Stomach (tissue), 19 donors: ENCODE measurements around the gene TSPAN33. TPM values are rescaled to one million over a fixed set of nuclear protein-coding genes. Genes with fewer than 3 reads are reported as not detected.

Experiments used
- DNase-seq, 2 donors: peaks; one replicate each; pipeline versions ENCODE4 v3.0.0 to v3.0.0-alpha.2; 2013 to 2019
- H3K27ac ChIP-seq, 5 donors: fragments of 200-600 bp in 4 of 5; sonication (generic) in 4 of 5; one replicate each; pipeline ENCODE4 v1.5.1; 2013 to 2019; ENCODE audit warnings: mild to moderate bottlenecking in 1 of 5, moderate library complexity in 1 of 5
- H3K27me3 ChIP-seq, 3 donors: fragments of 200-600 bp; sonication (generic); one replicate each; pipeline ENCODE4 v1.5.1; 2017 to 2019; ENCODE audit warnings: mixed run types in 1 of 3
- H3K36me3 ChIP-seq, 4 donors: fragments of 200-600 bp; sonication (generic); 1 replicate in 3 of 4; 2 replicates in 1 of 4; pipeline ENCODE4 v1.5.1; 2016 to 2019
- H3K4me1 ChIP-seq, 4 donors: fragments of 200-600 bp; sonication (generic); one replicate each; pipeline ENCODE4 v1.5.1; 2016 to 2019
- H3K4me3 ChIP-seq, 4 donors: fragments of 200-600 bp; sonication (generic) in 3 of 4; one replicate each; pipeline ENCODE4 v1.5.1; 2016 to 2019; ENCODE audit warnings: mild to moderate bottlenecking in 1 of 4
- H3K9me3 ChIP-seq, 4 donors: fragments of 200-600 bp; sonication (generic); one replicate each; pipeline ENCODE4 v1.5.1; 2016 to 2019
- CTCF ChIP-seq, 7 experiments: fragments of 450-650 bp in 4 of 7; fragments of 200-600 bp in 3 of 7; sonication (generic) in 3 of 7; IDR thresholded peaks; one replicate each; pipeline ENCODE4 v1.5.1; 2016 to 2019; ENCODE audit warnings: antibody characterized with exemption in 7 of 7, control low read depth in 2 of 7, mild to moderate bottlenecking in 1 of 7
- EP300 ChIP-seq: sonication (generic); formaldehyde crosslinking; IDR thresholded peaks from one replicate; pipeline ENCODE4 v1.6.1; 2017; ENCODE audit warnings: antibody characterized with exemption
- POLR2A ChIP-seq, 4 donors: fragments of 450-650 bp; IDR thresholded peaks; one replicate each; pipeline ENCODE4 v1.6.1; 2016; ENCODE audit warnings: antibody characterized with exemption in 4 of 4, control low read depth in 2 of 4, mild to moderate bottlenecking in 1 of 4, moderate library complexity in 1 of 4
- POLR2AphosphoS5 ChIP-seq, 3 donors: sonication (generic); formaldehyde crosslinking; IDR thresholded peaks; one replicate each; pipeline ENCODE4 v1.6.1; 2016; ENCODE audit warnings: antibody characterized with exemption in 3 of 3
- WGBS, 5 donors: extraction: QIAGEN DNeasy Blood & Tissue Kit in 3 of 5; methylation state at CpG; one replicate each; pipeline versions ENCODE4 v1.1.5 to v1.1.7; 2013 to 2018; 5-methylcytosine and 5-hydroxymethylcytosine counted together
- intact Hi-C: fragments of 100-400 bp; cut with DNase I; formaldehyde crosslinking; loops from one replicate; pipeline ENCODE4 v1.15.1; 2023; ENCODE audit warnings: low total_unique reads
- long read RNA-seq, 10 donors: transcript quantifications; one replicate each; lab custom pipeline, GENCODE V29; 2026
- polyA plus RNA-seq, 3 donors: library from polyadenylated mRNA; stranded (reverse); fragments of 200-250 nt; gene quantifications; one replicate each; pipeline ENCODE4 v1.2.3, GENCODE V29; 2013
- total RNA-seq, 5 donors: library from RNA; depleted of rRNA; stranded (reverse); fragments of >200 nt; gene quantifications; one replicate each; pipeline versions ENCODE4 v1.1.0 to v1.2.3, GENCODE V29; 2014 to 2016
- donor health status: healthy with polysubstance abuse.
- donor health status: Bipolar disorder and iron deficiency.
- donor health status: healthy.

Gene TSPAN33
- total RNA-seq: 10 to 100 TPM in 1 of 5 donors, 1 to 10 TPM in 4; 1.8 to 20.9 (median 8.4) TPM
- polyA plus RNA-seq: 10 to 100 TPM in 1 of 3 donors, 1 to 10 TPM in 2; 5.4 to 17.4 (median 9.5) TPM
- long read RNA-seq, donor 1, partial matches to known transcripts: 0 of 1 reads
- long read RNA-seq, donor 1, other reads (novel, unspliced or antisense): 0 of 1 reads
- long read RNA-seq, donor 2, partial matches to known transcripts: 0 of 2 reads
- long read RNA-seq, donor 2, other reads (novel, unspliced or antisense): 0 of 2 reads
- long read RNA-seq, donor 3, partial matches to known transcripts: 0 of 2 reads
- long read RNA-seq, donor 3, other reads (novel, unspliced or antisense): 0 of 2 reads
- long read RNA-seq, donor 4, partial matches to known transcripts: 0 of 1 reads
- long read RNA-seq, donor 4, other reads (novel, unspliced or antisense): 0 of 1 reads
- long read RNA-seq, donor 5, partial matches to known transcripts: 0 of 2 reads
- long read RNA-seq, donor 5, other reads (novel, unspliced or antisense): 0 of 2 reads
- long read RNA-seq, donor 6, transcript TSPAN33-201 (8 exons, 1,863 nt): major isoform, 7 of 8 reads
- long read RNA-seq, donor 6, partial matches to known transcripts: 0 of 8 reads
- long read RNA-seq, donor 6, other reads (novel, unspliced or antisense): 0 of 8 reads
- long read RNA-seq, donor 7, partial matches to known transcripts: 0 of 4 reads
- long read RNA-seq, donor 7, other reads (novel, unspliced or antisense): 0 of 4 reads
- long read RNA-seq, donor 8, partial matches to known transcripts: 0 of 7 reads
- long read RNA-seq, donor 8, other reads (novel, unspliced or antisense): 0 of 7 reads
- long read RNA-seq, donor 9, partial matches to known transcripts: 0 of 1 reads
- long read RNA-seq, donor 9, other reads (novel, unspliced or antisense): 0 of 1 reads
- long read RNA-seq, donor 10, partial matches to known transcripts: 0 of 1 reads
- long read RNA-seq, donor 10, other reads (novel, unspliced or antisense): 0 of 1 reads

DNA sequence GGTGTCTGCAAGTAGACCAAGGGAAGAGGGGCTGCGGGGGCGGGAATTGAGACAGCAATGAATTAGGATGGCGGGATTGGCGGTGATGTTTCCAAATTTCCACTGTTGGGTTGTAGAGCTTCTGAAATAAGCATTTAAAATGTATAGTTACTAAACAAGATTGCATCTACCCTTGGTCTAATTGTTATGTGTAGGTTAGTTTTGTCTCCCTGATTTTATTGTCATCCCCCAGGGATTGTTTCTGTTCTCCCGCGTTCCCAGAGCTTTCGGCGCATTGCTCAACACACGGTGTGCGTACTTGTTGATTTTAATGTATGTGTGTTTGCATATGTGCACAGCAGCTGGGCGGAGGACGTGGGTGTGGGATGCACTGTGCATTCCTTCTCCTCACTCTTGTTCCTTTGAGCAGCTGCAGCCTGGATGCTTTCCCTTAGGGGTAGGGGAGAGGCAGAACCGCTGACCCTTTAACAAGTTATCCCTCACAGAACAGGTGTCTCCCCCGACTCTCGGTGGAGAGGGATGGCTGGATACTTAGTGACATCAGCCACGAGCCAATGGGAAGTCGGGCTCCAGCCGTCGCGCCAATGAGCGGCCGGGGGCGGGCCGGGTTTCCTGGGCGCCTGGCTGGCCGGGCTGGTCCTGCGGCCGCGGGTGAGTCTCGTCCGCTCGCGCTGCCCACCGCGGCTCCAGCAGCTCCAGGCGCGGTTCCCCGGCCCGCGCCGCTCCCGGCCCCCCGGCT, at the start of gene TSPAN33:
Gene TSPAN33 (plus strand): TSS at position 613 of the 739 bp plus-strand sequence. CDS start 274 bp downstream, outside the sequence.
- H3K4me1 ChIP-seq: peaks cover 12 to 35% (median 16%) of the 10 kb centered on the region in 4 donors
- peak within 1 kb of the TSS; percentile 54 to 71 (median 58) for H3K4me3 ChIP-seq
- 1 to 2% (median 1%) methylated on average over 20 to 43 of the region's 43 CpGs for WGBS, 5 donors
- H3K36me3 ChIP-seq: no peaks in the 10 kb centered on the region
- peak; percentile 86 to 92 for DNase-seq
- peak within 1 kb of the TSS in 2 of 5 donors; percentile 50 to 55 for H3K27ac ChIP-seq
- TF ChIP-seq CTCF (IDR thresholded peaks at IDR 0.05) (no peak), POLR2AphosphoS5 (IDR thresholded peaks at IDR 0.05) (no peak), EP300 (no peak), POLR2A (IDR thresholded peaks at IDR 0.05) (no peak)
- intact Hi-C loops: no loop called here
- H3K9me3 ChIP-seq: no peaks in the 10 kb centered on the region
- H3K27me3 ChIP-seq: peaks cover 0 to 27% (median 5%) of the 10 kb centered on the region in 3 donors

DNA sequence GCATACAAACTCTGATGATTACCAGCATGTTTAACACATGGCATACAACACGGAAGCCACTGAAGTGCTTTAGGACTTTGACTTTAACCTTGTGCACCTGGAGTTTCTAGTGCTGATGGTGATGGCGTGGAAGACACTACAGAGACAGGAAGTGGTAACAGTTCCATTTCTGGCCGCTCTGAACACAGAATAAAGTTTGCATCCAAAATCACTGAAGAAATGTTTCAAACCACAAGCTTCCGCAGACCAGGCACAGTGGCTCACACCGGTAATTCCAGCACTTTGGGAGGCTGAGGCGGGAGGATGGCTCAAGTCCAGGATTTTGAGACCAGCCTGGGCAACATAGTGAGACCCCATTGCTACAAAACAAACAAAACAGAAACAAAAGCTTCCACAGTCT, 49.2 kb upstream of the TSPAN33 start:
- Histone ChIP-seq H3K27me3 (no peaks in the 10 kb centered on the region), H3K27ac (no peak overlapping the region), H3K36me3 (no peaks in the 10 kb centered on the region), H3K4me1 (peaks cover 0 to 8% (median 7%) of the 10 kb centered on the region in 4 donors), H3K4me3 (no peak overlapping the region), H3K9me3 (no peaks in the 10 kb centered on the region)
- 61 to 74% (median 65%) methylated on average over 6 of the region's 6 CpGs for WGBS, 5 donors
- intact Hi-C loops: no loop called here
- peak in 1 of 2 donors; percentile 26 for DNase-seq
- no peak for TF ChIP-seq POLR2AphosphoS5 (IDR thresholded peaks at IDR 0.05)
- no peak for TF ChIP-seq CTCF (IDR thresholded peaks at IDR 0.05)
- no peak for TF ChIP-seq POLR2A (IDR thresholded peaks at IDR 0.05)
- no peak for TF ChIP-seq EP300

DNA sequence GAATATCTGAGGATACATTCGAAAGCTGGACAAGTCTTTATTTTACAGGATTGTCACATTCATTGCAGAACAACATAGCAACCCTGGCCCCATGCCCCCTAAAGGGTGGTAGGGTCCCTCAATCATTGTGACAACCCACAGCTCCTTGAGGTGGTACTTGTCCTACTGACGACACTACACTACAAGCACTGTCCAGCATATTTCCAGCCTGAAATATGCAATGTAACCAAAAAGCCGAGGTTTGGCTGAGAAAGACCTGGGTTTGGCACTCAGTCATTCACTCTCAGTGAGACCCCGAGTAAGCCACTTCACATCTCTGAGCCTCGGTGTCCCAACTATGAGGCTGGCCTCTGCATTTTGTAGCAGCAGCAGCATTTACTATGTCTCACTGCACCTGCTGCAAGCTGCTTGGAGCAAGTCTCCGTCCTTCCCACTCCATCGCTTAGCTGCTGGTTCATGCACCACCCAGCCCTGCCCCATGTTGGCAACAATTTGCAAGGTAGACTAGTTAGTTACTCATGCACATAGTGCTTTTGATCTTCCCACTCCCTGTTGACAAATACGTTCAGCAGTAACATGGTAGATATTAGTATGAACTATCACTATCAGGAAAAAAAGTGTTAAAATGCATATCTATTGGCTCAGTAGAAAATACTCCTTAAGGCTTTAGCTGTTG, 46.0 kb upstream of the TSPAN33 start:
- no peak for TF ChIP-seq EP300
- no peak for TF ChIP-seq POLR2A (IDR thresholded peaks at IDR 0.05)
- no peak for TF ChIP-seq POLR2AphosphoS5 (IDR thresholded peaks at IDR 0.05)
- no peak for TF ChIP-seq CTCF (IDR thresholded peaks at IDR 0.05)
- no peaks in the 10 kb centered on the region for H3K27me3 ChIP-seq
- no peak overlapping the region for H3K27ac ChIP-seq
- intact Hi-C loops: no loop called here
- WGBS, 5 donors: 68 to 90% (median 74%) methylated on average over 8 of the region's 8 CpGs
- H3K4me3 ChIP-seq: no peak overlapping the region
- H3K9me3 ChIP-seq: no peaks in the 10 kb centered on the region
- no peak for DNase-seq
- H3K4me1 ChIP-seq: peaks cover 0 to 9% (median 7%) of the 10 kb centered on the region in 4 donors
- H3K36me3 ChIP-seq: no peaks in the 10 kb centered on the region
